ENCODE data around the gene ENO1.
"Not testable (repeated sequence)": the region's sequence is repeated elsewhere in the genome, so short reads cannot be mapped to it uniquely, and the experiment has no call there.

ENO1 gene

GRCh38 chr1:8823295-8823664, 55.2 kb downstream of the ENO1 start:
- no peak for DNase-seq (ENCODE audit: low read depth)
- H3K4me3 ChIP-seq (ENCODE audit: low read depth, low read length), result no peak overlapping the region
- no peak for TF ChIP-seq CTCF (IDR thresholded peaks at IDR 0.05; ENCODE audit: insufficient read depth, low read depth, low read length, missing control alignments)

DNA sequence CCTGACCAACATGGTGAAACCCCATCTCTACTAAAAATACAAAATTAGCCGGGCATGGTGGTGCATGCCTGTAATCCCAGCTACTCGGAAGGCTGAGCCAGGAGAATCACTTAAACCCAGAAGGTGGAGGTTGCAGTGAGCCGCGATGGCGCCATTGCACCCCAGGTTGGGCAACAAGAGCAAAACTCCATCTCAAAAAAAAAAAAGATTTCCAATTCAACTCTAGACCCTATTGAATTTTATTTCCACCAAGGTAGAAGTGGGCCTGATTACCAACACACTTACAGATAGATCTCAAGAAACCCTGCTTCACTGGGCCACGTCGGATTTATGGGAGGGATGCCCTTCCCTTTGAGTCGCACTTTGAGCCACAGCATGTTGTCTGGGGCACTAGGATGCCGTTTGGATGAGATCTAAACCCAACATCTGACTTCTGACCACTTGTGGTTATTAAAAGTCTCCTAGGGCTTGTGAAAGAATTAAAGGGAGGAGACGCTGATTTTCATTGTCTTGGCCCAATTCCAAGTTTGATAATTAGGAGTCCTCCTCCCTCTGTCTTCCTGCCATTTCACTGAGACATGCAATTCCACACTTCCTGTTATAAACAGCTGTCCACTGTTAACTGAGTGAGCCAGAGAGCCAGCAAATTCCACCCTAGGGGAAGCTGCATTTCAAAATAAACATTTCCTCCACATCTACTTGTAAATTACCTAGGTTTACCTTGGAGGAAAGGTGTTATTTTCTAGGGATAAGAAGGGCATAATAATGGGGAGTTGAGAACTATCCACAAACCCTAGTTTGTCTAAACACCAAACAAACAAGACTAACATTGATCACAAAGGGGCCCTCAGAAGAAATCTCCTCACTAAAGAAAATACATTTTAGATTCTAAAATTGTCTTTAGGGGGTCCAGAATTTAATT, 55.9 kb downstream of the ENO1 start:
- DNase-seq (ENCODE audit: low read depth), result no peak
- no peak for TF ChIP-seq CTCF (IDR thresholded peaks at IDR 0.05; ENCODE audit: insufficient read depth, low read depth, low read length, missing control alignments)
- no peak overlapping the region for H3K4me3 ChIP-seq (ENCODE audit: low read depth, low read length)

DNA sequence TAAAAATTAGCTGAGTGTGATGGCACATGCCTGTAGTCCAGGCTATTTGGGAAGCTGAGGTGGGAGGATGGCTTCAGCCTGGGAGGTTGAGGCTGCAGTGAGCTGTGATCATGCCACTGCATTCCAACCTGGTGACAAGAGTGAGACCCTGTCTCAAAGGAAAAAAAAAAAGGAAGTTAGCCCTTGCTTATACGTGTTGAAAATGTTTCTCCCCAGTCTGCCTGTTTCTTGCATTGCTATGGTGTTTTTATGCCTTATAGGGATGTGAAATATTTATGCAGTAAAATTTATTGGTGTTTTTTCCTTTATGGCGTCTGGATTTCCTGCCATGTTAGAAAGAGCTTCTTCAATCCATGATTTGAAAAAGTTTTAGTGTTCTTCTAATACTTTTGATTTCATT, 57.4 kb downstream of the ENO1 start:
- no peak for DNase-seq (ENCODE audit: low read depth)
- no peak overlapping the region for H3K4me3 ChIP-seq (ENCODE audit: low read depth, low read length)
- TF ChIP-seq CTCF (IDR thresholded peaks at IDR 0.05; ENCODE audit: insufficient read depth, low read depth, low read length, missing control alignments), result no peak

GRCh38 chr1:8818789-8819188, 59.7 kb downstream of the ENO1 start:
- H3K4me3 ChIP-seq (ENCODE audit: low read depth, low read length); DNase-seq (ENCODE audit: low read depth): not testable (repeated sequence)

- no peak for DNase-seq (ENCODE audit: low read depth)
- peak overlapping the region; percentile 98 for H3K4me3 ChIP-seq (ENCODE audit: low read depth, low read length)
- no peak for TF ChIP-seq CTCF (IDR thresholded peaks at IDR 0.05; ENCODE audit: insufficient read depth, low read depth, low read length, missing control alignments)
These were observed 60.1 kb downstream of the ENO1 start for GRCh38 chr1:8818325-8818775.

DNA sequence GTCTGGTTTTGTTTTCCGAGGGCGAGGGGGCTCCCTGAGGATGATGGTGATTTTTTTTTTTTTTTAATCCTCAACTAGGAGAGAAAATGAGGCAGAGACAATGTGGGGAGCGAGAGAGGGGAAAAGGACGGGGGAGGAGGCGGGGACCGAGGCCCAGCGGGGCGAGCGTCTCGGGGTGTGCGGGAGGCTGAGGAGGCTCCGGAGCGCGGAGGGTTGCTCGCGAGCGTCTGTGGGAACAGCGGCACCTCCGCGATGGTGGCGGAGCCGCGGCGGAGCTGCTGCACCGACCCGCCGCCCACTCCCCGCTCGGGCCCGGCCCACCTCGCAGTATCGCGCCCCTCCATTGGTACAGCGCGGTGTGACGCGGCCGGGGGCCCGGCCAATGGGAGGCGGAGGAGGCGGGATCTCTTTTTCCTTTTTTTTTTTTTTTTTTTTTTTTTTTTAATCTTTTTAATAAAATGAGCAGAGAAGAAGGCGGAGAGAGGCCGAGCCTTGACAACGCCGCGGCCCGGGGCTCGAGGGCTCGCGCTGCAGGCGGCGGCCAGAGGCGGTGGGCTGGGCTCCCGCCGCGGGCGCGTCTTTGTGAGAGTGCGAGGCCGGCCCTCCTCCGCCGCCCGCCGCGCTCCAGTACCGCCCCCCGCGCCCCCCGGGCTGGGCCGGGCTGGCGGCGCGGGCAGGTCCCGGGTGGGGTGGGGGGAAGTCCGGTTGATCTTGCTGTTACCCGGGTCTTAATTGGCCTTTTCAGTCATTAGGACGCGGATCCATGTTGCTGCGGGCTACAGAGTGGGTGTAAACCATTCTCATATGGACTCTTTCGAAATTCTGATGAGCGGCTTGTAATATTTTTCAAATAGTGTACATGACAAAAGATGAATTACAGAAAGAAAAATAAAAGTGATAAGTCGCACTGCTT, 60.8 kb downstream of the ENO1 start, which contains the start of gene RERE:
RERE (minus strand) TSS at position 229 of the 913 bp plus-strand sequence.
- no peak for TF ChIP-seq CTCF (IDR thresholded peaks at IDR 0.05; ENCODE audit: insufficient read depth, low read depth, low read length, missing control alignments)
- DNase-seq (ENCODE audit: low read depth), result peak; percentile 97
- peak within 1 kb of the TSS; percentile 98 for H3K4me3 ChIP-seq (ENCODE audit: low read depth, low read length)

DNA sequence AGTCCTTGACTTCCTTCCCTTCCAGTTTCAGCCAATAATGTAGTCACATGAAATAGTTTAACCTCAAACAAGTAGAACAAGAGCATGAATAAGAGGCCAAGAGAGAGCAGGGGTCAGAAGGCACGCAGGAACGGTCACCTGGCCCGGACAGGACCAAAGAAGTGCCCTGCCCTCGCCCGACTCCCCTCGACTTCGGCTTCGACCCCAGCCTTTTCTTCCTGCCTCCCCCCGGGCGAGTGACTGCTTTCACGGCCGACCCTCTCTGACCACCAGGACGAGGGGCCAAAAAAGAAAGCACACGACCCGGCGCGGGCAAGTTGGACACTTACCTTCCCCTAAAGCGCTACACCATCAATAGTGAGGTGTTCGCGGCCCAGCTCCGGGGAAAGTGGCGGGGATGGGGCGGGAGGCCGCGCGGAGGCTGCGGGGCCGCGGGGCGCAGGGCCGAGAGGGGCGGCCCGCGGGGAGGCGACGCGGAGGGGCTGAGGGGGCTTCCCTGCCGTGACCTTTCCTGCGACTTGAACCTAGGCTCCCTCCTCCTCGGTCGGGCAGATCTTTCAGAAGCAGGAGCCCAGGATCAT, 61.6 kb downstream of the ENO1 start:
- no peak for TF ChIP-seq CTCF (IDR thresholded peaks at IDR 0.05; ENCODE audit: insufficient read depth, low read depth, low read length, missing control alignments)
- peak overlapping the region; percentile 98 for H3K4me3 ChIP-seq (ENCODE audit: low read depth, low read length)
- peak; percentile 60 for DNase-seq (ENCODE audit: low read depth)

All from GM12865 (cell line).